Left colon (tissue), 2 donors: ENCODE measurements around the gene TTC39B. TPM values are rescaled to one million over a fixed set of nuclear protein-coding genes. Genes with fewer than 3 reads are reported as not detected.

Experiments
- ATAC-seq: fragments of 200-7000 bp; cut with Tn5 transposase; one replicate; pipeline ENCODE4 v1.9.1; 2020; ENCODE audit warnings: mild to moderate bottlenecking, moderate library complexity
- DNase-seq, 2 donors: peaks; one replicate each; pipeline ENCODE4 v3.0.0-alpha.2; 2020
- intact Hi-C, 2 donors: fragments of 100-400 bp; cut with DNase I in 1 of 2; cut with micrococcal nuclease in 1 of 2; formaldehyde crosslinking; loops; one replicate each; pipeline versions ENCODE4 v1.11.2 to v1.14.0; 2022; cut with DNase I, micrococcal nuclease
- total RNA-seq, 2 donors: library from RNA; stranded (reverse); fragmentation: NEBNext Ultra II Directional; extraction: Animal tissue kit (Norgen Biotek cat#: 25700); gene quantifications; one replicate each; pipeline ENCODE4 v1.2.1, GENCODE V29; 2021
- donor health status: DM: no; HTN: no; CAD: no.
- donor health status: DM: yes; HTN: yes; CAD: no.

The TTC39B gene
- total RNA-seq, 2 donors from 2014 or later, result 45.3 to 50.5 TPM

DNA sequence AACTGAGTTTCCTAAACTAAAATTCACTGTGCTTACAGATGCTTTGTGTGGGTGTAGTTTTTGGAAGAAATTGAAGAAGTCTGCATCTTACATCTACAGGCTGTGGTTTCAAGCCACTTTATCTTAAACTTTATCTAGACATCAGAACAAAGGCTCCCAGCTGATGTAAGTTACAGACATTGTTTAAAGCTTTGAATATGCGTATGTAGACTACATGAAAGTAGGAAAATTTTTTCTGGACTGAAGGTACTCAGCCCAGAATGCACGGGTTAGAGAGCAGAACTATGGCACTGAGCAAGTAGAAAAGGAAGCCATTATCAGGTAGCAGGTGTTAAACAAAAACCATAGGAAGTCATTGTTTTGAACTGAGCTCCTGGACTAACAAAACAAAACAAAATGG lies 185.4 kb downstream of the TTC39B start:
- DNase-seq, result no peak
- intact Hi-C loops, result no loop called here
- no peak for ATAC-seq

- no peak for DNase-seq
- no peak for ATAC-seq
- intact Hi-C loops, result no loop called here
Observed at GRCh38 chr9:15116130-15116580, 190.9 kb downstream of the TTC39B start.

GRCh38 chr9:15115702-15116101 lies 191.3 kb downstream of the TTC39B start:
- DNase-seq (no peak), ATAC-seq (no peak)
- intact Hi-C loops, result no loop called here

- intact Hi-C loops, result no loop called here
- ATAC-seq, result no peak
- no peak for DNase-seq
Observed at GRCh38 chr9:15115041-15115440, 192.0 kb downstream of the TTC39B start.

Other genes with a start within 250 kb of the TTC39B start
- 10 to 100 TPM; 40.2 to 42.5 TPM for gene SNAPC3, start 115.7 kb upstream of the TTC39B start, total RNA-seq
- 10 to 100 TPM; 19.7 to 19.9 TPM for gene PSIP1, start 203.8 kb upstream of the TTC39B start, total RNA-seq
- 1 to 10 TPM; 3.2 to 3.5 TPM for gene CCDC171, start 245.8 kb upstream of the TTC39B start, total RNA-seq